GM19351 (cell line): ENCODE data around the gene EML4.
"Not testable (repeated sequence)": the region's sequence is repeated elsewhere in the genome, so short reads cannot be mapped to it uniquely, and the experiment has no call there.

Experiments used
- ATAC-seq: cut with Tn5 transposase; IDR thresholded peaks from one replicate; pipeline ENCODE4 v1.9.1; 2021; ENCODE audit warnings: mild to moderate bottlenecking, moderate library complexity; ENCODE audit not compliant: unreplicated experiment

EML4 gene

GRCh38 chr2:42250925-42251324 is 81.8 kb downstream of the EML4 start:
- no peak for ATAC-seq

- ATAC-seq: no peak
These were observed 83.3 kb downstream of the EML4 start for GRCh38 chr2:42252464-42252863.

GRCh38 chr2:42254186-42254895 is 85.2 kb downstream of the EML4 start:
- no peak for ATAC-seq

GRCh38 chr2:42256505-42256904 is 87.4 kb downstream of the EML4 start:
- ATAC-seq: peak; percentile 83

- peak; percentile 52 for ATAC-seq
These were observed 92.5 kb downstream of the EML4 start for GRCh38 chr2:42261518-42262195.

GRCh38 chr2:42266236-42266635 is 97.1 kb downstream of the EML4 start:
- no peak for ATAC-seq

GRCh38 chr2:42267530-42267929 is 98.4 kb downstream of the EML4 start:
- ATAC-seq: no peak

- no peak for ATAC-seq
These were observed 99.5 kb downstream of the EML4 start for GRCh38 chr2:42268528-42269151.

GRCh38 chr2:42270757-42271156 is 101.6 kb downstream of the EML4 start:
- no peak for ATAC-seq

- ATAC-seq: not testable (repeated sequence)
These were observed 102.1 kb downstream of the EML4 start for GRCh38 chr2:42271246-42271645.

GRCh38 chr2:42274863-42275262 is 105.7 kb downstream of the EML4 start:
- ATAC-seq: no peak

- no peak for ATAC-seq
These were observed 112.4 kb downstream of the EML4 start for GRCh38 chr2:42281416-42282081.

- ATAC-seq: no peak
These were observed 114.9 kb downstream of the EML4 start for GRCh38 chr2:42284019-42284418.

GRCh38 chr2:42286268-42286946 is 117.3 kb downstream of the EML4 start:
- no peak for ATAC-seq

GRCh38 chr2:42288811-42289210 is 119.7 kb downstream of the EML4 start:
- no peak for ATAC-seq

GRCh38 chr2:42289222-42289621 is 120.1 kb downstream of the EML4 start:
- no peak for ATAC-seq

- ATAC-seq: no peak
These were observed 120.9 kb downstream of the EML4 start for GRCh38 chr2:42290005-42290404.

- ATAC-seq: no peak
These were observed 123.9 kb downstream of the EML4 start for GRCh38 chr2:42293019-42293418.

- peak; percentile 63 for ATAC-seq
These were observed 127.1 kb downstream of the EML4 start for GRCh38 chr2:42296226-42296625.

- ATAC-seq: no peak
These were observed 128.3 kb downstream of the EML4 start for GRCh38 chr2:42297322-42297936.

- no peak for ATAC-seq
These were observed 129.0 kb downstream of the EML4 start for GRCh38 chr2:42298132-42298531.
